ENCODE data around the gene ENOX1. TPM values are rescaled to one million over a fixed set of nuclear protein-coding genes. Genes with fewer than 3 reads are reported as not detected.

Gene ENOX1
- total and polyA plus RNA-seq, 9 of the 15 experiments (the other 6 are each of a cell fraction or from before 2014, with no cell fraction given): not detected

GRCh38 chr13:43546816-43547215, 240.0 kb downstream of the ENOX1 start:
- intact Hi-C loops (cut with micrococcal nuclease) (no loop called here), in situ Hi-C loops (cut with MboI) (no loop called here)
- ATAC-seq (no peak), DNase-seq (ENCODE audit: extremely low read depth in 1 of 4, low spot score in 3 of 4) (no peak), FAIRE-seq (no peak)
- WGBS (ENCODE audit: insufficient coverage, low coverage, missing lambda C conversion rate): 0% methylated on average over 3 of the region's 3 CpGs
- Histone ChIP-seq H3K79me2 (ENCODE audit: control insufficient read depth, insufficient read depth, low read length) (no peaks in the 10 kb centered on the region), H3K36me3 (ENCODE audit: control insufficient read depth, insufficient read depth, low read length) (no peaks in the 10 kb centered on the region), H3K9me3 (replicated peaks; ENCODE audit: control insufficient read depth, insufficient read depth, low read depth, low read length) (no peaks in the 10 kb centered on the region), H4K20me1 (replicated peaks; ENCODE audit: control insufficient read depth, insufficient read depth, low read length) (no peaks in the 10 kb centered on the region), H3K4me3 (no peak overlapping the region), H2AFZ (ENCODE audit: low read depth, low read length) (no peak overlapping the region), H3K27me3 (ENCODE audit: control insufficient read depth in 2 of 2, insufficient read depth in 2 of 2, low read length in 2 of 2) (no peaks in the 10 kb centered on the region), H3K9ac (ENCODE audit: insufficient read depth in 1 of 2, low read depth in 2 of 2, low read length in 2 of 2) (no peak overlapping the region), H3K4me1 (replicated peaks in 1 of 2; ENCODE audit: control insufficient read depth in 2 of 2, insufficient read depth in 2 of 2, low read length in 2 of 2) (no peaks in the 10 kb centered on the region), H3K9me1 (ENCODE audit: control insufficient read depth, insufficient read depth, low read length) (no peaks in the 10 kb centered on the region), H3K4me2 (ENCODE audit: insufficient read depth, low read length) (no peak overlapping the region), H3K27ac (ENCODE audit: extremely low read depth, low read depth, low read length) (no peak overlapping the region)
- ChIA-PET POLR2A (no interaction called here), CTCF (ENCODE audit: low intra/inter-chr PET ratio) (no interaction called here)
- no TSS peak for BruUV-seq (replicated peaks)
- TF ChIP-seq CREB3 (tag; conservative IDR thresholded peaks at IDR 0.05; ENCODE audit: low read depth) (no peak), CHD2 (IDR thresholded peaks at IDR 0.05; ENCODE audit: low read depth, low read length) (no peak), TAF1 (IDR thresholded peaks at IDR 0.05; ENCODE audit: control insufficient read depth, extremely low read depth, insufficient read depth, low read length, severe bottlenecking) (no peak), TSHZ1 (CRISPR knock-in tag; IDR thresholded peaks at IDR 0.05) (no peak), POLR2B (IDR thresholded peaks at IDR 0.05; ENCODE audit: low read depth, partially characterized antibody) (no peak), ZNF431 (CRISPR knock-in tag; IDR thresholded peaks at IDR 0.05) (no peak), ZNF586 (CRISPR knock-in tag; conservative IDR thresholded peaks at IDR 0.05) (no peak), ELF2 (CRISPR knock-in tag; IDR thresholded peaks at IDR 0.05) (no peak), HMGXB4 (CRISPR knock-in tag; IDR thresholded peaks at IDR 0.05) (no peak), MTF1 (CRISPR knock-in tag; IDR thresholded peaks at IDR 0.05; ENCODE audit: borderline replicate concordance) (no peak), MYNN (IDR thresholded peaks at IDR 0.05) (no peak), MYNN (CRISPR knock-in tag; IDR thresholded peaks at IDR 0.05) (no peak), HBP1 (CRISPR knock-in tag; IDR thresholded peaks at IDR 0.05) (no peak)
